SK-N-MC (cell line): Measurements from ENCODE around the gene CHPF.

Experiments
- DNase-seq: peaks from one replicate; pipeline ENCODE4 v3.0.0-alpha.2; 2011; ENCODE audit warnings: low read depth, low spot score
- H3K27ac ChIP-seq: fragments of 200-600 bp; sonication (generic); 2 replicates; pipeline ENCODE4 v1.5.1; 2016; ENCODE audit warnings: mixed run types
- H3K36me3 ChIP-seq: fragments of 200-600 bp; sonication (generic); 2 replicates; pipeline ENCODE4 v1.6.1; 2017; ENCODE audit warnings: antibody characterized with exemption, low read length, mixed read lengths; ENCODE audit not compliant: insufficient read depth
- H3K4me3 ChIP-seq: fragments of 200-600 bp; sonication (generic); 2 replicates; pipeline ENCODE4 v1.5.1; 2016
- H3K9ac ChIP-seq: fragments of 200-600 bp; sonication (generic); 2 replicates; pipeline ENCODE4 v1.8.0; 2017; ENCODE audit warnings: mixed run types, mixed read lengths; ENCODE audit not compliant: insufficient read length
- H3K9me3 ChIP-seq: fragments of 200-600 bp; sonication (generic); 2 replicates; pipeline ENCODE4 v1.6.1; 2017; ENCODE audit warnings: low read depth, mild to moderate bottlenecking, antibody characterized with exemption, low read length, moderate library complexity, mixed read lengths
- EZH2 ChIP-seq: fragments of 200-600 bp; sonication (generic); IDR thresholded peaks from one replicate; pipeline ENCODE4 v1.6.1; 2017; ENCODE audit warnings: antibody characterized with exemption
- FOXP2 ChIP-seq: optimal IDR thresholded peaks from 2 replicates; pipeline ENCODE3; 2011; ENCODE audit warnings: mild to moderate bottlenecking, moderate library complexity; ENCODE audit not compliant: insufficient read depth; ENCODE audit errors: extremely low read length, control extremely low read depth
- POLR2AphosphoS5 ChIP-seq: IDR thresholded peaks from 2 replicates; pipeline ENCODE4 v1.6.1; 2012; ENCODE audit warnings: mild to moderate bottlenecking, low read depth, low read length, borderline replicate concordance

The CHPF gene

DNA sequence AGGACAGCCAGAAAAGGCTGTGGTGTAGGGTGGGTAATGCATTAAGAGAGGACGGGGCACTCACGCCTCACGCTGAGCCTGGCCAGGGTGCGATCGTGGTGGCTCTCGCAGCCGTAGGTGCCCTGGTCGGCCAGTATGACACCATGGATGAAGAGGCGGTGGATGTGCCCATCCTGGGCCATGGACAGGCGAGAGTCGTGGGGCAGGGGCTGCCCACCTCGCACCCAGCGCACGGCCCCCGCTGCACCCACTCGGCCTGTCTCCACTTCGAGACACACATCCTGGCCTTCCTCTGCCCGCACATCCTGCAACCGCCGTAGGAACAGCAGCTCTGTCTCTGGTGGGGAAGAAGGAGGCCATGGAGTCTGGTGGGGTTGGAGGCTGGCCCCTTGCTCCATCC, 12.3 kb upstream of the CHPF start:
- H3K36me3 ChIP-seq: no peaks in the 10 kb centered on the region
- TF ChIP-seq POLR2AphosphoS5: no peak
- no peak for TF ChIP-seq FOXP2
- no peak for TF ChIP-seq EZH2
- no peak overlapping the region for H3K27ac ChIP-seq
- no peak for DNase-seq
- H3K4me3 ChIP-seq: no peak overlapping the region
- H3K9me3 ChIP-seq: no peaks in the 10 kb centered on the region
- no peak overlapping the region for H3K9ac ChIP-seq

GRCh38 chr2:219554350-219554749, 10.7 kb upstream of the CHPF start:
- TF ChIP-seq POLR2AphosphoS5: no peak
- TF ChIP-seq EZH2: no peak
- TF ChIP-seq FOXP2: no peak

GRCh38 chr2:219553463-219553963, 9.9 kb upstream of the CHPF start:
- Histone ChIP-seq H3K27ac (no peak overlapping the region), H3K4me3 (no peak overlapping the region), H3K9me3 (no peaks in the 10 kb centered on the region), H3K9ac (no peak overlapping the region), H3K36me3 (no peaks in the 10 kb centered on the region)
- no peak for TF ChIP-seq FOXP2
- no peak for TF ChIP-seq POLR2AphosphoS5
- TF ChIP-seq EZH2: no peak
- no peak for DNase-seq

More at GRCh38 chr2:219554350-219554749, 10.7 kb upstream of the CHPF start:
- H3K27ac ChIP-seq: no peak overlapping the region
- no peaks in the 10 kb centered on the region for H3K9me3 ChIP-seq
- H3K4me3 ChIP-seq: no peak overlapping the region
- H3K9ac ChIP-seq: no peak overlapping the region
- DNase-seq: no peak
- no peaks in the 10 kb centered on the region for H3K36me3 ChIP-seq

- H3K9ac ChIP-seq: no peak overlapping the region
- peak overlapping the region; percentile 86 for H3K4me3 ChIP-seq
- no peak for TF ChIP-seq FOXP2
- no peak for TF ChIP-seq EZH2
- TF ChIP-seq POLR2AphosphoS5: no peak
- H3K9me3 ChIP-seq: no peaks in the 10 kb centered on the region
- no peaks in the 10 kb centered on the region for H3K36me3 ChIP-seq
- H3K27ac ChIP-seq: no peak overlapping the region
- DNase-seq: no peak
These were observed 9.5 kb upstream of the CHPF start for GRCh38 chr2:219553168-219553417.

DNA sequence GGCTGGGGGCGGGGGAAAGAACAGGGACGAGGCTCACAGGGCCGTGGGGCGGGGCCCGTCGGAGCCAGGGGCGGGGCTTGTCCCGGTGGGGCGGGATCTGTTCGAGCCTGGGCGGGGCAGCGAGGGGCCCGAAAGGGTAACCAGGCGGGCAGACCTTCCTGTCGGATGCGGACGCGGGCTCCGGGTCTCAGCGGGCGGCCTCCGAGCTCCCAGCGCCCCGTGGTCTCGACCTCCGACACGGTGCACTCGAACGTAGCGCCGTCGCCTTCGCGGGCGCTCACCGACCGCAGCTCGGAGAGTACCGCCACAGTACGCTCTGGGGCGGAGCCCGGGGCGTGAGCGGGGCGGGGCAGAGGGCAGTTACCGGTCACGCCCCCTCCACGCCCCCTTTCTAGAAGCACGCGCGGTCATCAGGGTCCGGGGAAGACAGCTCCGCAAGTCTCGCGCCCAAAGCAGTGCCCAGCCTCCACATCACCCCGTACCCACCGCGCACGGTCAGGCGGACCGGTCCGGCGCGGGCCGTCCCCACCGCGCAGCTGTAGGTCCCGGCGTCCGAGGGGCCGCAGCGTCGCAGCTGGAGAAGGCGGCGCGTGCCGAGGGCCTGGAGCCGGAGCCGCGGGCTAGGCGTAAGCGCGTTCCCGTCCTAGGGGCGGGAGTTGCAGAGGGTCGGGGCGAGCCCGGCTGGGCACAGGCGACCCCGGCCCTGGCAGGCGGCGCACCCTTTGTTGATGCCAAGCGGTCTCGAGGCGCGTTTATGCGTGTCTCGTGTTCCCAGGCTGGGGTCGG, 9.0 kb upstream of the CHPF start:
- Histone ChIP-seq H3K9me3 (no peaks in the 10 kb centered on the region), H3K36me3 (no peaks in the 10 kb centered on the region), H3K4me3 (peak overlapping the region; percentile 86), H3K9ac (no peak overlapping the region), H3K27ac (no peak overlapping the region)
- TF ChIP-seq FOXP2: no peak
- TF ChIP-seq POLR2AphosphoS5: no peak
- TF ChIP-seq EZH2: no peak
- DNase-seq: no peak

DNA sequence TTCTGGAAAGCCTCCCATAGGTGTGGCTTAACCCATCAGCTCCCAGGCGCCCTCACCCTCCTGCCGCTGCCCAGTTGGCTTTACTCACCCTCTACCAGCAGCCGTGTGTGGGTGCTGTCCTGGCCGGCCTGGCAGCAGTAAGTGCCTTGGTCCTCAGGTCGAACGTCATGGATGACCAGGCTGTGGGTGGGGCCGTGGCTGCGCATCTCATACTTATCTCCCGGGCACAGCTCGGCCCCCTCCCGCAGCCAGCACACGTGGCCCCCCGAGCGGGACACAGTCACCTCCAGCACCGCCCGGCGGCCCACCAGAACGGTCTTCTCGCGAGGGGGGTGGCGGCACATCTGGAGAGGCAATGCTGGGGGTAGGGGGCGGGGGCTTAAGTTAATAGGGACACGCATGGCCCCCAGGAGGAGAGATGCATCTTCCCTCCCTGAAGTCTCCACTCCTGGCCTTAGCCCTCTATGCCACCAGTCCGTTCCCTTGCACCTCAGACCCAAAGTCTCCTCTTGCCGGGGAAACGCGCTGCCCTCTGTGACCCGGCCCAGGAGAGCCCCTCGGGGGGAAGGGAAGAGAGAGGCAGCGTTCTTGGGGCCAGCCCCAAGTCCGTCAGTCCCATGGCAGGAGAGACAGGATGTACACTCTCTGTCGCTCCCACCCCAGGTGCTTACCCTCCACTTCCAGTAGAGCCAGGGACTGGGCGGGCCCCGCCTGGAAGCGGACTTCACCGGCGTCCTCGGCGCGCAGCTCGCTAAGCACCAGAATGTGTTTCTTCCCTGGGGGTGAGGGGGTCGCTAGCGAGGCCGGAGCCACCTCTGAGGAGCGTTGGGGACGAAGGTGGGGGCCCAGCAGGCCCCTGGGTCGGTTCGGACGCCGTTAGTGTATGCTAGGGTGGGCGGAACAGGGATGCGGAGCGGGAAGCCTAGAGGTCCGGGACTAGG, 8.1 kb upstream of the CHPF start:
- no peak overlapping the region for H3K9ac ChIP-seq
- no peak for DNase-seq
- TF ChIP-seq FOXP2: no peak
- no peak for TF ChIP-seq EZH2
- no peak for TF ChIP-seq POLR2AphosphoS5
- H3K4me3 ChIP-seq: peak overlapping the region; percentile 86
- no peaks in the 10 kb centered on the region for H3K9me3 ChIP-seq
- H3K36me3 ChIP-seq: no peaks in the 10 kb centered on the region
- no peak overlapping the region for H3K27ac ChIP-seq

DNA sequence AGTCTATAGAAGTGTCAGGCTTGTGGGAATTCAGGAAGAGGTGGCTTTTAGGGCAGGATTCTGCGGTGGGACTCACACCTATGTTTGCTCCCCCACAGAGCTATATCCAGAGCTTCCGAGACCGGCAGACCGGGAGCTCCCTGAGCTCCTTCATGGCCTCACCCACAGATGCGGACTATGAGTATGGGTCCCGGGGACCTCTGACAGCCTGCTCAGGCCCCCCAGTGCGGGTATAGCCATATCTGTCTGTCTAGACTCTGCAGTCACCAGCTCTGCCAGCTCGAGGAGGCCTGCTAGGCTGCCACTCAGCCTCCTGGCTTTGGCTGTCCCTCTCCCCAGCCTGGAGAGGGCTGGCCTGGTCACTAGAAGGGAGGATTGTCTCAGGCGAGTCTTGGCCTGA, 6.0 kb upstream of the CHPF start:
- H3K36me3 ChIP-seq: no peaks in the 10 kb centered on the region
- no peak for DNase-seq
- no peak overlapping the region for H3K9ac ChIP-seq
- H3K27ac ChIP-seq: no peak overlapping the region
- H3K9me3 ChIP-seq: no peaks in the 10 kb centered on the region
- TF ChIP-seq EZH2: no peak
- TF ChIP-seq FOXP2: no peak
- no peak overlapping the region for H3K4me3 ChIP-seq

GRCh38 chr2:219548990-219549389, 5.4 kb upstream of the CHPF start:
- TF ChIP-seq POLR2AphosphoS5: no peak
- no peak for TF ChIP-seq EZH2
- TF ChIP-seq FOXP2: no peak
- Histone ChIP-seq H3K4me3 (no peak overlapping the region), H3K27ac (no peak overlapping the region), H3K9ac (no peak overlapping the region), H3K36me3 (no peaks in the 10 kb centered on the region), H3K9me3 (no peaks in the 10 kb centered on the region)
- no peak for DNase-seq
